GM19324 (cell line): ENCODE measurements around the gene CT45A1.
"Not testable (repeated sequence)": the region's sequence is repeated elsewhere in the genome, so short reads cannot be mapped to it uniquely, and the experiment has no call there.

Experiments
- ATAC-seq: cut with Tn5 transposase; IDR thresholded peaks from one replicate; pipeline ENCODE4 v1.9.1; 2021; ENCODE audit warnings: mild to moderate bottlenecking, moderate library complexity; ENCODE audit not compliant: unreplicated experiment, low FRiP score

CT45A1 gene

GRCh38 chrX:135713183-135713689 lies at the start of gene CT45A1:
Gene CT45A1, plus strand, starts transcription at chrX:135713639. Its CDS starts 5,302 bp downstream, at chrX:135718941.
- ATAC-seq: not testable (repeated sequence)

GRCh38 chrX:135672979-135673378 lies 40.5 kb upstream of the CT45A1 start:
- not testable (repeated sequence) for ATAC-seq

- no peak for ATAC-seq
Measured at GRCh38 chrX:135688137-135688536, 25.3 kb upstream of the CT45A1 start.

GRCh38 chrX:135695471-135695870 lies 18.0 kb upstream of the CT45A1 start:
- no peak for ATAC-seq

- no peak for ATAC-seq
Measured at GRCh38 chrX:135697601-135698000, 15.8 kb upstream of the CT45A1 start.

- ATAC-seq: no peak
Measured at GRCh38 chrX:135698924-135699323, 14.5 kb upstream of the CT45A1 start.

- no peak for ATAC-seq
Measured at GRCh38 chrX:135707880-135708279, 5.6 kb upstream of the CT45A1 start.

GRCh38 chrX:135713795-135714194 lies 356 bp downstream of the CT45A1 start:
- no peak for ATAC-seq

GRCh38 chrX:135734666-135735065 lies 21.2 kb downstream of the CT45A1 start:
- not testable (repeated sequence) for ATAC-seq

- ATAC-seq: no peak
Measured at GRCh38 chrX:135737366-135738071, 24.1 kb downstream of the CT45A1 start.

GRCh38 chrX:135740681-135741149 lies 27.3 kb downstream of the CT45A1 start:
- no peak for ATAC-seq

- no peak for ATAC-seq
Measured at GRCh38 chrX:135741192-135741715, 27.8 kb downstream of the CT45A1 start.

- ATAC-seq: not testable (repeated sequence)
Measured at GRCh38 chrX:135744739-135745138, 31.3 kb downstream of the CT45A1 start.

GRCh38 chrX:135768091-135768490 lies 54.7 kb downstream of the CT45A1 start, which contains the start of gene CT45A3:
Gene CT45A3, minus strand, starts transcription at chrX:135768191. Its CDS starts 3,747 bp downstream, at chrX:135764444.
- not testable (repeated sequence) for ATAC-seq
